SU-DHL-6 (cell line): ENCODE results near the gene SCAPER.
"Not testable (repeated sequence)": the region's sequence is repeated elsewhere in the genome, so short reads cannot be mapped to it uniquely, and the experiment has no call there.

Experiments used
- H2AFZ ChIP-seq: fragments of 200-600 bp; sonication (generic); 2 replicates; pipeline ENCODE4 v1.6.1; 2014; ENCODE audit warnings: low read depth, mild to moderate bottlenecking, moderate library complexity, mixed read lengths, antibody characterized with exemption, low read length; ENCODE audit not compliant: severe bottlenecking
- H3F3A ChIP-seq: fragments of 200-600 bp; shearing (Covaris generic); 2 replicates; pipeline ENCODE4 v1.6.0; 2016; ENCODE audit warnings: antibody characterized with exemption, mild to moderate bottlenecking; ENCODE audit not compliant: insufficient read depth
- H3K27ac ChIP-seq: fragments of 200-600 bp; sonication (generic); 2 replicates; pipeline ENCODE4 v1.5.1; 2016; ENCODE audit warnings: low read depth, mild to moderate bottlenecking, low read length, moderate library complexity, mixed read lengths
- H3K27me3 ChIP-seq: fragments of 200-600 bp; sonication (generic), shearing (Covaris generic); 2 replicates; pipeline ENCODE4 v1.6.0; 2014; ENCODE audit warnings: mild to moderate bottlenecking, low read length
- H3K36me3 ChIP-seq: fragments of 200-600 bp; sonication (generic); 2 replicates; pipeline ENCODE4 v1.6.1; 2014; ENCODE audit warnings: mild to moderate bottlenecking, low read length, mixed read lengths
- H3K4me2 ChIP-seq: fragments of 300-600, 200-600 bp; shearing (Covaris generic), sonication (generic); 2 replicates; pipeline ENCODE4 v1.6.0; 2014; ENCODE audit warnings: low read length, low read depth, mild to moderate bottlenecking; ENCODE audit not compliant: poor library complexity, severe bottlenecking
- H3K4me3 ChIP-seq: fragments of 200-600 bp; sonication (generic); 2 replicates; pipeline ENCODE4 v1.5.1; 2014; ENCODE audit warnings: antibody characterized with exemption, low read length, mild to moderate bottlenecking, mixed read lengths; ENCODE audit not compliant: insufficient read depth, poor library complexity, severe bottlenecking
- H3K79me2 ChIP-seq: fragments of 200-600 bp; sonication (generic); 2 replicates; pipeline ENCODE4 v1.6.1; 2014; ENCODE audit warnings: mild to moderate bottlenecking, low read length, moderate library complexity; ENCODE audit not compliant: insufficient read depth
- H3K9ac ChIP-seq: fragments of 200-600 bp; sonication (generic); 2 replicates; pipeline ENCODE4 v1.7.0; 2014; ENCODE audit warnings: mild to moderate bottlenecking, low read length
- H3K9me2 ChIP-seq: fragments of 200-600 bp; sonication (generic); replicated peaks from 2 replicates; pipeline ENCODE4 v1.6.1; 2014; ENCODE audit warnings: low read length; ENCODE audit not compliant: insufficient read depth
- H3K9me3 ChIP-seq: fragments of 200-600 bp; sonication (generic); 2 replicates; pipeline ENCODE4 v1.6.1; 2014; ENCODE audit warnings: low read length, mixed read lengths; ENCODE audit not compliant: insufficient read depth
- H4K20me1 ChIP-seq: fragments of 200-600 bp; sonication (generic); 2 replicates; pipeline ENCODE4 v1.6.1; 2014; ENCODE audit warnings: low read depth, mild to moderate bottlenecking, antibody characterized with exemption, low read length, moderate library complexity, mixed read lengths
- CTCF ChIP-seq: fragments of 200-600 bp; sonication (generic); IDR thresholded peaks from one replicate; pipeline ENCODE4 v1.5.1; 2017; ENCODE audit warnings: antibody characterized with exemption, mild to moderate bottlenecking, low read length, moderate library complexity; ENCODE audit not compliant: insufficient read depth, poor library complexity, severe bottlenecking
- EZH2phosphoT487 ChIP-seq: fragments of 200-600 bp; sonication (generic), shearing (Covaris generic); conservative IDR thresholded peaks from 2 replicates; pipeline ENCODE4 v1.6.1; 2018; ENCODE audit warnings: mild to moderate bottlenecking, antibody characterized with exemption, low read length, moderate library complexity, mixed read lengths

Gene SCAPER

GRCh38 chr15:76517910-76518309 is 387.2 kb downstream of the SCAPER start:
- Histone ChIP-seq H3K4me2 (no peak overlapping the region), H3K27ac (no peak overlapping the region)
- no peak for TF ChIP-seq CTCF
- no peak for TF ChIP-seq EZH2phosphoT487

GRCh38 chr15:76514282-76514681 is 390.9 kb downstream of the SCAPER start:
- Histone ChIP-seq H3K9me2 (no peaks in the 10 kb centered on the region), H3K36me3 (no peaks in the 10 kb centered on the region), H3K9me3 (no peaks in the 10 kb centered on the region), H3K79me2 (no peaks in the 10 kb centered on the region), H3K27ac (no peak overlapping the region), H3K27me3 (no peaks in the 10 kb centered on the region), H4K20me1 (no peaks in the 10 kb centered on the region), H3K4me3 (no peak overlapping the region), H3K9ac (no peak overlapping the region), H3F3A (no peaks in the 10 kb centered on the region), H3K4me2 (no peak overlapping the region), H2AFZ (no peak overlapping the region)
- TF ChIP-seq CTCF (no peak), EZH2phosphoT487 (no peak)

More at GRCh38 chr15:76517910-76518309, 387.2 kb downstream of the SCAPER start:
- H3F3A ChIP-seq = no peaks in the 10 kb centered on the region
- H3K27me3 ChIP-seq = no peaks in the 10 kb centered on the region
- H3K9me2 ChIP-seq = no peaks in the 10 kb centered on the region
- no peak overlapping the region for H3K9ac ChIP-seq
- no peak overlapping the region for H2AFZ ChIP-seq
- no peaks in the 10 kb centered on the region for H3K9me3 ChIP-seq
- H3K36me3 ChIP-seq = no peaks in the 10 kb centered on the region
- no peaks in the 10 kb centered on the region for H3K79me2 ChIP-seq
- H3K4me3 ChIP-seq = no peak overlapping the region
- no peaks in the 10 kb centered on the region for H4K20me1 ChIP-seq

- no peak overlapping the region for H3K4me3 ChIP-seq
- no peak overlapping the region for H2AFZ ChIP-seq
- H4K20me1 ChIP-seq = no peaks in the 10 kb centered on the region
- H3K4me2 ChIP-seq = no peak overlapping the region
- no peaks in the 10 kb centered on the region for H3F3A ChIP-seq
- no peaks in the 10 kb centered on the region for H3K79me2 ChIP-seq
- no peak overlapping the region for H3K9ac ChIP-seq
- H3K27me3 ChIP-seq = no peaks in the 10 kb centered on the region
- no peak overlapping the region for H3K27ac ChIP-seq
- no peaks in the 10 kb centered on the region for H3K9me3 ChIP-seq
- no peak for TF ChIP-seq EZH2phosphoT487
- no peak for TF ChIP-seq CTCF
- H3K9me2 ChIP-seq = no peaks in the 10 kb centered on the region
- H3K36me3 ChIP-seq = no peaks in the 10 kb centered on the region
Measured at GRCh38 chr15:76512971-76513370, 392.2 kb downstream of the SCAPER start.

GRCh38 chr15:76510663-76511062 is 394.5 kb downstream of the SCAPER start:
- not testable (repeated sequence) for H3K79me2 ChIP-seq, H3K4me3 ChIP-seq, H3K9ac ChIP-seq, H3K4me2 ChIP-seq, H3K9me3 ChIP-seq, H3K27me3 ChIP-seq, H2AFZ ChIP-seq, H3K27ac ChIP-seq, H4K20me1 ChIP-seq, H3F3A ChIP-seq, H3K9me2 ChIP-seq, H3K36me3 ChIP-seq
